ENCODE measurements around the gene CENPM. TPM values are rescaled to one million over a fixed set of nuclear protein-coding genes. Genes with fewer than 3 reads are reported as not detected.

Gene CENPM
- total RNA-seq, 2 experiments from 2014 or later, result 7.6 to 8.4 TPM

- POLR2A ChIA-PET, result interaction anchor here (2.3 kb wide), 1 partner anchor 9 kb away, joined by 7 read pairs; the partner anchor contains the start of gene TNFRSF13C
Measured at GRCh38 chr22:41935509-41935908, 11.4 kb downstream of the CENPM start.

GRCh38 chr22:41935015-41935351 lies 12.0 kb downstream of the CENPM start:
- intact Hi-C loops (cut with DNase I, micrococcal nuclease), result no loop called here
- Histone ChIP-seq H3K4me1 (ENCODE audit: insufficient read depth, low read length) (peaks cover 17% of the 10 kb centered on the region), H3K36me3 (ENCODE audit: insufficient read depth, low read length) (no peaks in the 10 kb centered on the region), H3K27me3 (ENCODE audit: control insufficient read depth in 1 of 2, insufficient read depth in 2 of 2, low read length in 2 of 2) (no peaks in the 10 kb centered on the region), H3K9me3 (ENCODE audit: control insufficient read depth in 1 of 2, insufficient read depth in 1 of 2, low read length in 2 of 2) (no peaks in the 10 kb centered on the region), H3K27ac (ENCODE audit: low read depth in 1 of 2, low read length in 2 of 2) (no peak overlapping the region), H3K4me3 (ENCODE audit: low read length) (no peak overlapping the region)
- ChIA-PET CTCF (interaction anchor here (0.8 kb wide), 1 partner anchor 9 kb away, joined by 3 read pairs; no protein-coding TSS in a partner anchor), POLR2A (interaction anchor here (2.3 kb wide), 1 partner anchor 9 kb away, joined by 7 read pairs; the partner anchor contains the start of gene TNFRSF13C)
- DNase-seq, result no peak
- H3K9me3 Mint-ChIP-seq, result no peaks in the 10 kb centered on the region
- no peak overlapping the region for H3K27ac Mint-ChIP-seq
- H3K4me3 Mint-ChIP-seq, result no peak overlapping the region
- H3K27me3 Mint-ChIP-seq, result no peaks in the 10 kb centered on the region
- peaks cover 15% of the 10 kb centered on the region for H3K4me1 Mint-ChIP-seq (ENCODE audit: low read depth)
- H3K36me3 Mint-ChIP-seq (ENCODE audit: low read depth), result peaks cover 2% of the 10 kb centered on the region
- no peak for ATAC-seq (ENCODE audit: poor library complexity)
- TF ChIP-seq CTCF (IDR thresholded peaks at IDR 0.05), result no peak

More at GRCh38 chr22:41935509-41935908, 11.4 kb downstream of the CENPM start:
- Histone ChIP-seq H3K27ac (ENCODE audit: low read depth in 1 of 2, low read length in 2 of 2) (no peak overlapping the region), H3K27me3 (ENCODE audit: control insufficient read depth in 1 of 2, insufficient read depth in 2 of 2, low read length in 2 of 2) (no peaks in the 10 kb centered on the region), H3K4me3 (ENCODE audit: low read length) (no peak overlapping the region), H3K36me3 (ENCODE audit: insufficient read depth, low read length) (no peaks in the 10 kb centered on the region), H3K9me3 (ENCODE audit: control insufficient read depth in 1 of 2, insufficient read depth in 1 of 2, low read length in 2 of 2) (no peaks in the 10 kb centered on the region), H3K4me1 (ENCODE audit: insufficient read depth, low read length) (peaks cover 22% of the 10 kb centered on the region)
- ATAC-seq (ENCODE audit: poor library complexity), result no peak
- no peak for TF ChIP-seq CTCF (IDR thresholded peaks at IDR 0.05)
- no peak for DNase-seq
- intact Hi-C loops (cut with DNase I, micrococcal nuclease), result no loop called here
- H3K9me3 Mint-ChIP-seq, result no peaks in the 10 kb centered on the region
- peaks cover 4% of the 10 kb centered on the region for H3K36me3 Mint-ChIP-seq (ENCODE audit: low read depth)
- H3K27ac Mint-ChIP-seq, result no peak overlapping the region
- no peak overlapping the region for H3K4me3 Mint-ChIP-seq
- no peaks in the 10 kb centered on the region for H3K27me3 Mint-ChIP-seq
- CTCF ChIA-PET, result interaction anchor here (6.7 kb wide), 1 partner anchor 10 kb away, joined by 63 read pairs; the partner anchor contains the start of gene TNFRSF13C
- H3K4me1 Mint-ChIP-seq (ENCODE audit: low read depth), result peaks cover 20% of the 10 kb centered on the region

- Mint-ChIP-seq H3K9me3 (no peaks in the 10 kb centered on the region), H3K27ac (no peak overlapping the region), H3K4me3 (no peak overlapping the region), H3K36me3 (ENCODE audit: low read depth) (no peaks in the 10 kb centered on the region), H3K4me1 (ENCODE audit: low read depth) (peaks cover 10% of the 10 kb centered on the region), H3K27me3 (no peaks in the 10 kb centered on the region)
- CTCF ChIA-PET, result interaction anchor here (0.8 kb wide), 1 partner anchor 9 kb away, joined by 3 read pairs; no protein-coding TSS in a partner anchor
- POLR2A ChIA-PET, result interaction anchor here (2.3 kb wide), 1 partner anchor 8 kb away, joined by 7 read pairs; the partner anchor contains the start of gene TNFRSF13C
- no peak for DNase-seq
- ATAC-seq (ENCODE audit: poor library complexity), result no peak
- intact Hi-C loops (cut with DNase I, micrococcal nuclease), result no loop called here
- Histone ChIP-seq H3K27me3 (ENCODE audit: control insufficient read depth in 1 of 2, insufficient read depth in 2 of 2, low read length in 2 of 2) (no peaks in the 10 kb centered on the region), H3K36me3 (ENCODE audit: insufficient read depth, low read length) (no peaks in the 10 kb centered on the region), H3K9me3 (ENCODE audit: control insufficient read depth in 1 of 2, insufficient read depth in 1 of 2, low read length in 2 of 2) (no peaks in the 10 kb centered on the region), H3K4me3 (ENCODE audit: low read length) (no peak overlapping the region), H3K27ac (ENCODE audit: low read depth in 1 of 2, low read length in 2 of 2) (no peak overlapping the region), H3K4me1 (ENCODE audit: insufficient read depth, low read length) (peaks cover 12% of the 10 kb centered on the region)
- no peak for TF ChIP-seq CTCF (IDR thresholded peaks at IDR 0.05)
Measured at GRCh38 chr22:41934284-41935014, 12.5 kb downstream of the CENPM start.

Measured in CD4-positive, alpha-beta T cell (primary cell).